H1 (cell line): ENCODE results near the gene WDR74. TPM values are rescaled to one million over a fixed set of nuclear protein-coding genes. Genes with fewer than 3 reads are reported as not detected.

Source experiments
- CHD2 ChIP-seq: IDR thresholded peaks from 2 replicates; pipeline ENCODE4 v1.6.1; 2012; ENCODE audit warnings: low read length, improper control_type of control experiment
- RAD21 ChIP-seq, 2 experiments: IDR thresholded peaks in 1 of 2; conservative IDR thresholded peaks in 1 of 2; 2 replicates each; pipeline ENCODE4 v1.6.1; 2011; ENCODE audit warnings: low read depth in 2 of 2, low read length in 2 of 2, improper control_type of control experiment in 1 of 2, inconsistent platforms in 1 of 2, mild to moderate bottlenecking in 1 of 2, moderate library complexity in 1 of 2
- RFX5 ChIP-seq: IDR thresholded peaks from 2 replicates; pipeline ENCODE4 v1.6.1; 2011; ENCODE audit warnings: low read depth, low read length, improper control_type of control experiment, borderline replicate concordance
- SIN3A ChIP-seq, 2 experiments: IDR thresholded peaks in 1 of 2; conservative IDR thresholded peaks in 1 of 2; 2 replicates each; pipeline ENCODE4 v1.6.1; 2011 to 2012; ENCODE audit warnings: low read length in 2 of 2, improper control_type of control experiment in 1 of 2, low read depth in 1 of 2, mild to moderate bottlenecking in 1 of 2
- polyA plus RNA-seq, 7 experiments: library from polyadenylated mRNA; depleted of rRNA in 3 of 7; stranded (reverse) in 5 of 7; unstranded in 2 of 7; fragments of >200 nt in 5 of 7; fragments of 200-250 nt in 2 of 7; gene quantifications; 1 replicate in 5 of 7; 2 replicates in 1 of 7; 4 replicates in 1 of 7; pipeline versions ENCODE4 v1.2.1 to v1.2.3, GENCODE V29; 2011 to 2013; ENCODE audit warnings: missing spikeins in 2 of 7, mixed read lengths in 2 of 7
- total RNA-seq: library from RNA; stranded (reverse); fragmentation: NEBNext Ultra II Directional; extraction: Animal tissue kit (Norgen Biotek cat#: 25700); gene quantifications from 2 replicates; pipeline ENCODE4 v1.2.1, GENCODE V29; 2021
- TF ChIP-seq, protein P1 (sequence below): IDR thresholded peaks from 2 replicates; pipeline ENCODE4 v1.6.1; 2011; ENCODE audit warnings: low read length, improper control_type of control experiment

Gene WDR74
- total and polyA plus RNA-seq, 2 of the 8 experiments (the other 6 are each of a cell fraction or from before 2014, with no cell fraction given): 93.6 to 97.0 TPM

DNA sequence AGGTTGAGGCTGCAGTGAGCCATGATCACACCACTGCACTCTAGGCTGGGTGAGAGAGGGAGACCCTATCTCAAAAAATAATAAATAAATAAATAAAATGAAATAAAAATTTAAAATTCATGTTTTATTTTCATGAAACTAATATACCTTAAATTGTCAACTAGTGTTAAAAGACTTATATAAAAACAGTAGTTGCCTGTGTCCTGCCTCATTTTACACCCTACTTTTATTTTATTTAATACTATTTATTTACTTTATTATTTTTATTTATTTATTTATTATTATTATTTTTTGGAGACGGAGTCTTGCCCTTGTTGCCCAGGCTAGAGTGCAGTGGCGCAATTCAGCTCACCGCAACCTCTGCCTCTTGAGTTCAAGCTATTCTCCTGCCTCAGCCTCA, 4.8 kb upstream of the WDR74 start (continued):
- TF ChIP-seq, protein P1, sequence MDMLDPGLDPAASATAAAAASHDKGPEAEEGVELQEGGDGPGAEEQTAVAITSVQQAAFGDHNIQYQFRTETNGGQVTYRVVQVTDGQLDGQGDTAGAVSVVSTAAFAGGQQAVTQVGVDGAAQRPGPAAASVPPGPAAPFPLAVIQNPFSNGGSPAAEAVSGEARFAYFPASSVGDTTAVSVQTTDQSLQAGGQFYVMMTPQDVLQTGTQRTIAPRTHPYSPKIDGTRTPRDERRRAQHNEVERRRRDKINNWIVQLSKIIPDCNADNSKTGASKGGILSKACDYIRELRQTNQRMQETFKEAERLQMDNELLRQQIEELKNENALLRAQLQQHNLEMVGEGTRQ: no peak
- TF ChIP-seq RAD21 (IDR thresholded peaks at IDR 0.05 in 1 of 2, conservative IDR thresholded peaks at IDR 0.05 in 1 of 2; ENCODE audit: low read depth in 2 of 2, low read length in 2 of 2) (no peak), SIN3A (conservative IDR thresholded peaks at IDR 0.05 in 1 of 2, IDR thresholded peaks at IDR 0.05 in 1 of 2; ENCODE audit: low read depth in 1 of 2, low read length in 2 of 2) (no peak), RFX5 (no peak), CHD2 (no peak)
- TF ChIP-seq, all 59 proteins: peak for 0
